Fibroblast of skin of right quadriceps (primary cell): ENCODE measurements around the gene CHURC1.

Source experiments
- DNase-seq: peaks from one replicate; pipeline ENCODE4 v3.0.0-alpha.2; 2013

Gene CHURC1

GRCh38 chr14:64940336-64940910 lies 26.2 kb downstream of the CHURC1 start:
- no peak for DNase-seq

- DNase-seq = no peak
Observed at GRCh38 chr14:64942531-64943111, 28.4 kb downstream of the CHURC1 start, which contains the start of gene GPX2. Gene GPX2, minus strand, starts transcription at chr14:64942745. Its CDS starts 19 bp downstream, at chr14:64942726.

GRCh38 chr14:64943556-64943955 lies 29.3 kb downstream of the CHURC1 start:
- no peak for DNase-seq

- DNase-seq = no peak
Observed at GRCh38 chr14:64944041-64944440, 29.8 kb downstream of the CHURC1 start.

GRCh38 chr14:64944861-64945260 lies 30.6 kb downstream of the CHURC1 start:
- no peak for DNase-seq

GRCh38 chr14:64945431-64946178 lies 31.4 kb downstream of the CHURC1 start:
- no peak for DNase-seq

- DNase-seq = no peak
Observed at GRCh38 chr14:64946310-64947045, 32.2 kb downstream of the CHURC1 start.

GRCh38 chr14:64947710-64948611 lies 33.7 kb downstream of the CHURC1 start:
- no peak for DNase-seq

- DNase-seq = no peak
Observed at GRCh38 chr14:64948612-64949210, 34.5 kb downstream of the CHURC1 start.

GRCh38 chr14:64950889-64951288 lies 36.6 kb downstream of the CHURC1 start:
- DNase-seq = no peak

GRCh38 chr14:64951291-64951690 lies 37.0 kb downstream of the CHURC1 start:
- DNase-seq = no peak

- DNase-seq = no peak
Observed at GRCh38 chr14:64951724-64952123, 37.5 kb downstream of the CHURC1 start.

GRCh38 chr14:64952598-64953309 lies 38.5 kb downstream of the CHURC1 start:
- DNase-seq = no peak

GRCh38 chr14:64953310-64953654 lies 39.0 kb downstream of the CHURC1 start:
- DNase-seq = no peak

GRCh38 chr14:64953661-64954060 lies 39.4 kb downstream of the CHURC1 start:
- DNase-seq = no peak

- DNase-seq = no peak
Observed at GRCh38 chr14:64954491-64955240, 40.4 kb downstream of the CHURC1 start.

- no peak for DNase-seq
Observed at GRCh38 chr14:64955297-64955696, 41.0 kb downstream of the CHURC1 start.

- no peak for DNase-seq
Observed at GRCh38 chr14:64956697-64957406, 42.6 kb downstream of the CHURC1 start.

- DNase-seq = no peak
Observed at GRCh38 chr14:64958201-64958600, 43.9 kb downstream of the CHURC1 start.

- no peak for DNase-seq
Observed at GRCh38 chr14:64958743-64959142, 44.5 kb downstream of the CHURC1 start.
